G401 (cell line): ENCODE data around the gene LONRF2. TPM values are rescaled to one million over a fixed set of nuclear protein-coding genes. Genes with fewer than 3 reads are reported as not detected.
A peak's percentile ranks its signal among the peaks of the same experiment; 100 is the strongest.

Experiments
- DNase-seq: peaks from one replicate; pipeline ENCODE4 v3.0.0-alpha.2; 2015; ENCODE audit warnings: low spot score
- in situ Hi-C: cut with HindIII; loops from 2 replicates; pipeline ENCODE4 v1.10.0; 2016; ENCODE audit warnings: low sequenced_read_pairs, mixed read lengths
- total RNA-seq: library from RNA; depleted of rRNA; stranded (reverse); fragments of >200 nt; shearing (Covaris generic); gene quantifications from 2 replicates; pipeline ENCODE4 v1.2.3, GENCODE V29; 2014

The LONRF2 gene
- total RNA-seq, 1 experiment from 2014 or later, result not detected

GRCh38 chr2:100303744-100304143, 18.6 kb downstream of the LONRF2 start:
- DNase-seq, result no peak
- in situ Hi-C loops, result no loop called here

GRCh38 chr2:100302585-100302892, 19.8 kb downstream of the LONRF2 start:
- in situ Hi-C loops, result no loop called here
- DNase-seq, result no peak

- in situ Hi-C loops, result no loop called here
- DNase-seq, result no peak
These were observed 20.3 kb downstream of the LONRF2 start for GRCh38 chr2:100301881-100302584.

GRCh38 chr2:100299548-100299947, 22.8 kb downstream of the LONRF2 start:
- no peak for DNase-seq
- in situ Hi-C loops, result no loop called here

- DNase-seq, result no peak
- in situ Hi-C loops, result no loop called here
These were observed 24.8 kb downstream of the LONRF2 start for GRCh38 chr2:100297511-100297910.

GRCh38 chr2:100294162-100294497, 28.2 kb downstream of the LONRF2 start:
- no peak for DNase-seq
- in situ Hi-C loops, result no loop called here

GRCh38 chr2:100293341-100294161, 28.8 kb downstream of the LONRF2 start:
- in situ Hi-C loops, result no loop called here
- no peak for DNase-seq

- in situ Hi-C loops, result no loop called here
- no peak for DNase-seq
These were observed 30.2 kb downstream of the LONRF2 start for GRCh38 chr2:100292022-100292580.

GRCh38 chr2:100291152-100291970, 30.9 kb downstream of the LONRF2 start:
- in situ Hi-C loops, result no loop called here
- DNase-seq, result peak; percentile 43

- in situ Hi-C loops, result no loop called here
- DNase-seq, result no peak
These were observed 31.6 kb downstream of the LONRF2 start for GRCh38 chr2:100290718-100291151.

GRCh38 chr2:100289020-100289419, 33.3 kb downstream of the LONRF2 start:
- in situ Hi-C loops, result no loop called here
- no peak for DNase-seq

GRCh38 chr2:100286318-100286717, 36.0 kb downstream of the LONRF2 start:
- in situ Hi-C loops, result no loop called here
- DNase-seq, result no peak

- DNase-seq, result no peak
- in situ Hi-C loops, result no loop called here
These were observed 36.6 kb downstream of the LONRF2 start for GRCh38 chr2:100285691-100286090.

- DNase-seq, result no peak
- in situ Hi-C loops, result no loop called here
These were observed 37.3 kb downstream of the LONRF2 start for GRCh38 chr2:100285011-100285410.

GRCh38 chr2:100283724-100284501, 38.4 kb downstream of the LONRF2 start:
- no peak for DNase-seq
- in situ Hi-C loops, result no loop called here

- in situ Hi-C loops, result no loop called here
- peak; percentile 85 for DNase-seq
These were observed 40.5 kb downstream of the LONRF2 start for GRCh38 chr2:100281521-100282438.

- DNase-seq, result no peak
- in situ Hi-C loops, result no loop called here
These were observed 42.4 kb downstream of the LONRF2 start for GRCh38 chr2:100279586-100280534.
